ENCODE measurements around the gene ITFG2.

DNA sequence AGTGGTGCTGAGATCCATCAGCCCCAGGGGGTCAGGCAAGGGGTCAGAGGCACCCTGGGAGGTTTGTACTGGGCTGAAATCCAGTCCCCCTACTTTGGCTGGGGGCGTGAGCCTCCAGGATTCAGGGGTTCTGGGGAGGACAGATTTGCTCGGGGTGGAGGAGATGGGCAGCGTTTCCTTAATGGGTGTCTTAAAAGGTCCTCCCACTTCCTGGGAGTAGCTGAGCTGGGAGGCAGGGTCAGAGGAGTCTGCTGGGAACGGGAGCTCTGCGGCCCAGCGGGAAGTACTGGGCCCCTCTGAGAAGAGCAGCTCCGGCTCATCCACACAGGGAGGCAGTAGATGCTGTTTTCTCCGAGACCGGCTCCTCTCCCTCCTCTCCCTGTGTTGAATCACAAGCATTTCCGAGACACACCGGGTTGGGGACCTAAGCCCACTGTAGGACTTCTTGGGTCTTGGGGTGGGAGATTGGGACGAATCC lies 46.5 kb downstream of the ITFG2 start:
- TF ChIP-seq YY1 (IDR thresholded peaks at IDR 0.05; ENCODE audit: insufficient read depth, insufficient read length): no peak
- TF ChIP-seq ZNF274 (IDR thresholded peaks at IDR 0.05; ENCODE audit: low read depth, low read length): no peak; the same call in 1 of the 2 replicates

Measured in NT2/D1 (cell line).